OCI-LY3 (cell line): ENCODE data around the gene DNAJC13.

Experiments used
- CTCF ChIP-seq: fragments of 200-600, 300-600 bp; sonication (generic); IDR thresholded peaks from 2 replicates; pipeline ENCODE4 v1.5.1; 2014; ENCODE audit warnings: antibody characterized with exemption, low read length, low read depth
- EZH2phosphoT487 ChIP-seq: fragments of 200-600 bp; shearing (Covaris generic); IDR thresholded peaks from 2 replicates; pipeline ENCODE4 v1.6.1; 2018; ENCODE audit warnings: antibody characterized with exemption, mixed run types, low read depth

DNA sequence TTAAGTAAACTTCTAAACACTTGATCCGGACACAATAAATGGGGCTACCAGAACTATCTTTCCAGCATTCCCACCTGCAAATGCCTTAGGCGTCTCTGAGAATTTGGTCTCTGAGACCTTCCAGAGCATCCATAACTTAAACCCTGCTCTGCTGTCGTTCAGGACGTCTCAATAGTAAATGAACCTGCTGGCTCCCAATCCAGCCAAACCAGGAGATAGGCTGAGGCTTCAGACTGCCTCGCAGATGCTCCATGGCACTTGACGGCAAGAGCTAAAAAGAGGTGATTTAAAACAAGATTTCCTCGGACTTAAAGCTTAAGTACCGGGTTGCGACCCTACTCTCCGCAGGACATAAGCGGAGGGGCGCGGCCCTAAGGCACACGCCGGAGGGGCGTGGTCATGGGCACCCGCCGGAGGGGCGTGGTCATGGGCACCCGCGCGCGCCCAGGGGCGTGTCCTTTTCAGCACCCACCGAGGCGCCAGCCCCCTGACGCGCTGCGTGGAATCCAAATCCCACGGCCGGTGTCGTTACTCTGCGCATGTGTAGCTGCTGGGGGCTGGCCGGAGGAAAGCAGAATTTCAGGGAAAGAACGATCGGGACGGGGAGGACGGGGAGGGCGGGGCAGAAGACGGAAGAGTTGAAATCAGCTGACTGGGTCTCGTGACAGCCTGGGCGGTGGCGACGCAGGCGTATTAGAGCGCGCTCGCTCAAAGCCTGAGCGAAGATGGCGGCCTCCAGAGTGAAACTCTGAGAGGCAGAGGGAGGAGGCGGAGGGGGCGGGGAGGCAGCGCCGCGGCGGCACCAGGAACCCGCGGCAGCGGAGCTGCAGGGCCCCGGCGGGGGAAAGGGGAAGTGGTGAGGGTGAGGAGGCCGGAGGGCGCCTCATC is at the start of gene DNAJC13:
- TF ChIP-seq CTCF: no peak
- no peak for TF ChIP-seq EZH2phosphoT487
